HG03521 (cell line): ENCODE measurements around the gene ISLR.

Experiments used
- ATAC-seq: cut with Tn5 transposase; IDR thresholded peaks from one replicate; pipeline ENCODE4 v1.9.1; 2021; ENCODE audit warnings: mild to moderate bottlenecking, moderate library complexity; ENCODE audit not compliant: unreplicated experiment

Gene ISLR

GRCh38 chr15:74209997-74210671 lies 36.6 kb downstream of the ISLR start:
- no peak for ATAC-seq

- ATAC-seq: no peak
Measured at GRCh38 chr15:74210729-74211128, 37.2 kb downstream of the ISLR start.

- no peak for ATAC-seq
Measured at GRCh38 chr15:74211656-74212055, 38.1 kb downstream of the ISLR start.

GRCh38 chr15:74212494-74212893 lies 39.0 kb downstream of the ISLR start:
- ATAC-seq: no peak

- ATAC-seq: no peak
Measured at GRCh38 chr15:74213858-74214284, 40.4 kb downstream of the ISLR start.

GRCh38 chr15:74214324-74215021 lies 41.0 kb downstream of the ISLR start:
- no peak for ATAC-seq

- ATAC-seq: no peak
Measured at GRCh38 chr15:74215958-74216357, 42.4 kb downstream of the ISLR start.

GRCh38 chr15:74216949-74217348 lies 43.4 kb downstream of the ISLR start:
- ATAC-seq: no peak

GRCh38 chr15:74217907-74218885 lies 44.7 kb downstream of the ISLR start:
- no peak for ATAC-seq

- no peak for ATAC-seq
Measured at GRCh38 chr15:74220475-74221248, 47.2 kb downstream of the ISLR start.

- no peak for ATAC-seq
Measured at GRCh38 chr15:74221399-74222239, 48.1 kb downstream of the ISLR start.

- ATAC-seq: no peak
Measured at GRCh38 chr15:74222240-74223119, 49.0 kb downstream of the ISLR start.

- no peak for ATAC-seq
Measured at GRCh38 chr15:74225928-74226327, 52.4 kb downstream of the ISLR start.
